GM19023 (cell line): ENCODE data around the gene PTPRG.
A peak's percentile ranks its signal among the peaks of the same experiment; 100 is the strongest.

Experiments used
- ATAC-seq: cut with Tn5 transposase; IDR thresholded peaks from one replicate; pipeline ENCODE4 v1.9.1; 2021; ENCODE audit warnings: mild to moderate bottlenecking, moderate library complexity; ENCODE audit not compliant: unreplicated experiment

Gene PTPRG

DNA sequence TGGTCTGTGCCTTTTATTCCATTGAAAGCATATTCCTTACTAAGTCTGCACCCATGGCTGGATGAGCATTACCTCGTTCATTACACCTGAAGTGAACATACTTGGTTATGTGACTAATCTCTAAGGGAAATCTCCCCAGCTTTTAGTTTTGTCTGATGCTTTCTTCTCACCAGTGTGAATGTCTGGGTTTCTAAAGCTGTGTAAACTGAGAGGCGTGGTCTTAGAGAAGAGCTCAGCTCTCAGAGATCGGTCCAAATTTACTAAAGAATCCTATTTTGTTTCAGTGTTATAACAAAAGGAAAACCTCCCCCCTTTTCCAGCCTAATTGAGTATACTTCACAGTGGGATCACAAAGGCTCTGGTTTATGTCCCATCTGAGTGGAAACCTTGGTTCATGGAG is 352.3 kb downstream of the PTPRG start:
- ATAC-seq = no peak

DNA sequence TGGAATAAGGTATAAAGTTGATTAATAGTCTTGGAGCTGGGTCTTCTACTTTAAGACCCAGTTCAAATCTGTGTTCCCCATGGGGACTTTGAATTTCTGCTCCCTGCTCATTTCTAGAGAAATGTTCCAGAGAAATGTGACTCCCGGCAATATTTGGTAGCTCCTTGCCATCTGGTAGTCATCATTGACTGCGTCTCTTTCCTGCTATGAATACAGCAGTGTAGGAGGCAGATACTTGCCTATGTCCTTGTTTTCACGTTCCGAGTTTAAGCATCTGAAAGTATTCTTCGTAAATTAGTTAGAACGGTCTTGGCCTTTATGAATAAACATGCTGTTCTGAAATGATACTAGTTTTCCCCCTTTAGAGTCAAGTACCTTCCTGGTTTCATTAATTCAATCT is 352.9 kb downstream of the PTPRG start:
- no peak for ATAC-seq

DNA sequence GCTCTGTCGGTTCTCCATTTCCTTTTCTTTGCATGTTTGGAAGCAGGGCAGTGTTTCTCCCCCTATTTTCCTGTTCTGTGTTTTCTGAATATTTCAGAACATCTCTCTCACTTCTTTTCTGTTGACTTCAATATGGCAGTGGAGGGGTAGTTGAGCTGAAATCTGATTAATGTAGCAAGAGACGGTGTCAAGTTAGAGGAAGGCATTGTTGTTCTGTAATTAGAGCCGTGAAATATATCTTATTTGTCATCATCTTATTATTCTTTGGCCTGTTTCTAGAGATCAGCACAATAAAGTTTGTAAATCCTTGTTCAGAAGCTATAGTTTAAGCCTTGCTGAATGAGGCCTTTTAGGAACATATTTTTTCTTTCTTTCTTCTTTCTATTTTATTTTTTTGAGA is 353.9 kb downstream of the PTPRG start:
- ATAC-seq = no peak

DNA sequence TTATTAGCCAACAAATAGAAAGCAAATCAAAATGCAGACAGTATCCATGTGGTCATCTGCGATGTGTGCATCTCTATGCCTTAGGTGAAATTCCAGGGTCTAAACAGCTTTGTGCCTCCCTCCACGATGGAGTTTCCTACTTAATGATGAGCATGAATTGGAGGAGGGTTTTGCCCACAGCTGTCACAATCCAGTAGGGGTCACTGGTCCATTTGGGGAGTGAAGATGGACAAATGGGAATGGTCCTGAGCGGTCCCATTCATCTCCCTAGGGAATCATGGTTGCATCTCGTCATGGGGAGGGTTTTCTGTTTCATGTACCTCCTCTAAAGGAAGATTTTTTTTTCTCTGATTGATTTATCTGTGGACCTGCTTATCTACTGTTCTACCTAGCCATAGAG is 358.0 kb downstream of the PTPRG start:
- ATAC-seq = no peak

DNA sequence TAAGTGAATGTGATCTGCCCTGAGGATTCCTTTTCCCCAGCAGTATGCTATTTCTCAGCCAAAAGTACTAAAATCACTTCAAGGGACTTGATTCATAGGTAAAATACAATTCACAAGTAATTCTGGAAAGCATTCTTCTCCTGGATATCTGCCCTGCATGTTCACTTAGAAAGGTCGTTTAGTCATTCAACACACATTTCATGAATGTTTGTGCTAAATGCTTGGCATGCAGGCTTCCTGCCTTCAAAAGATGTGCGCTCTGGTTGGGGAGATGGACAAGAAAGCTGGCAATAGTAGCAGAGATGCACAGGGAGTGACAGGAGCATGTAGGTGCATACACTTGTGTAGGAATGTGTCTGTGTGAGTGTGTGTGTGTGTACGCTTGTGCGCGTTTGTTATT is 360.7 kb downstream of the PTPRG start:
- ATAC-seq = no peak

DNA sequence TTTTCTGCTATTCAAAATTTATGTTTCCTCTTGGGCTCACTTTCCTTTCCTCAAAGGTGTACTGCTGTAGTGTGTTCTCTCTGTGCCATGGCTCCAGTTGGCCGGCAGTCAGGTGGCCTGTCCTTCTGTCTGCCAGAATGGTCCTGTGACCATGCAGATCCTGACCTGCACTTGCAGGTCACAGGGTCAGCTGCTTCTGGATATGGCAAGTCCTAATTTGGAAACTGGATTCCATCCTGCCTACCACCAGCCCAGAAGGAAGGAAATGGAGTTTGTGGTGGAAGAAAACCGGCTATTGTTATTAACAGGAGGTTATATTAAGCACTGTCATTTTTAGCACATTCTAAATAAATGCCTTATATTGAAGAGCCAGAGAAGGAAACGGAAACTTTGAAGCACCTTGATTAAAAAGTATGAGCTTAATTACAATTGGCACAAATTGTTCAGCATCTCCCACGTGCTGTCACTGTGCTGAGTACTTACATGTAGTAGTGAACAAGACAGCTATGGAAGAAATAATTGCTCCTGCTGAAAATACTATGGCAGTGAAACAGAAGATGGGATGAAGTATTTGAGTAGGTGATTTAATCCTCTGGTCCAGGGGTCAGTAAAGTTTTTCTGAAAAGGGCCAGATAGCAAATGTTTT is 362.8 kb downstream of the PTPRG start:
- ATAC-seq = no peak

DNA sequence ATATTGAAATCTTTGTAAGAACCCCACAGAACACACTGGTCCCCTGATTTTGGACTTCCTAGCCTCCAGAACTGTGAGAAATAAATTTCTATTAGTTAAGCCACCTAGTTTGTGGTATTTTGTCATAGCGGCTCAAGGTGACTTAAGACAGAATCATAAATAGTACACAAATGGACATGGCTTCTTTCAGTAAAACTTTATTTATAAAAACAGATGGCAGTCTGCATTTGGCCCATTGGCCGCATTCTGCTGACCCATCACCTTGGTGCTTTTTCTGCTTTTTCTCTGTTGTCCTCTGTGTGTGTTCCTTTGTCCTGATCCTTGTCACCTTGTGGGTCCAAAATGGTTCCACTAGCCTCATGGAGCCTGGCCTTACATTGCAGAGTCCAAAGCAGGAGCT is 363.6 kb downstream of the PTPRG start:
- ATAC-seq = no peak

DNA sequence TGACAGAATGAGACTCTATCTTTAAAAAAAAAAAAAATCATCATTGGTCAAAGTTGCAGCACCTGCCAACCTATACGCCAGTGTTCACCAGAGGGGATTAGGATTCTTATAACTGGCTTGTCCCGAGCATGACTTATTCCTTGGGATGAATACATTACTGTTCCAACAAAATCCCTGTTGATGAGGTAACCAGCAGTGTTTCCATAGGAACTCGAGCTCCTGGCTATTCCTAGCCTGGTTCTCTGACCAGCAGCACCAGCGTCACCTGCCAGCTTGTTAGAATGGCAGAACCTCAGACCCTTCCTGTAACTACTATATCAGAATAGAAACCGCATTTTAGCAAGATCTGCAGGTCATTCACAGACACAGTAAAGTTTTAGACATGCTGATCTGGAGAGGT is 364.4 kb downstream of the PTPRG start:
- no peak for ATAC-seq

DNA sequence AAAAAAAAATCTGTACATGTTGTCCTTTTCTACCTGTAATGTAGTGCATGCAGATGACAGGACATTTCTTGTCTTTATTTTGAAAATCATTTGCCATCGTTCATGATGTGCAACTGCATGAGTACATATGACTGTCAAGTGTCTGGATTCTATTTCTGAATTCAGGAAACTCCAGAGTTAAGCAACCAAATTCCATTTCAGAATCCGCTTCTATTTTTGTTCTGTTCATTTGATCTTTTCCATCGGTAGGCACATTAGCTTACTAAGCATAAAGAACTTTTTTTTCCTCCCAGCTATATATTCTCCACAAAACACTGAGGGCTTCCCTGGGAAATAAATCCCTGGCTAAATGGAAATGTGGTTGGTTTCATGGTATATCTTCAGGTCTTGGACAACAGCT is 365.6 kb downstream of the PTPRG start:
- ATAC-seq = no peak

DNA sequence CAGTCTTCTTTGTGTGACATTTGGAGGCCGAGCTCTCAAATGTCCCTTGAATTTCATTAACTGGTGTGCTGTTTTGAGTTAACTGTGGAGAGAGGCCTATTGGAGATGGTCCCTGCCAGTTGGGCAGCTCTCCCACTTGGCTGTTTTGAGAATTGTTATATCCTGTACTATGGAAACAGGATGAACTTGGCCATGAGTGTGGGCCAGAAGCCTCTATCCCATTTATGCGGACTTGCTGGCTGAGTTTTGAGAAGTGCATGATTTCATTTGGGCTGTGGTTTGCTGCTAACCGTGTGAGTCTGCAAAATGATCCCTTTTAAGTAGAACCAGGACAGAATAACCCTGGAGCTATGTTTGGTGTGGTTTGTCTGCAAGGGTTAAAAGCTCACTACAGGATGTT is 366.0 kb downstream of the PTPRG start:
- no peak for ATAC-seq

DNA sequence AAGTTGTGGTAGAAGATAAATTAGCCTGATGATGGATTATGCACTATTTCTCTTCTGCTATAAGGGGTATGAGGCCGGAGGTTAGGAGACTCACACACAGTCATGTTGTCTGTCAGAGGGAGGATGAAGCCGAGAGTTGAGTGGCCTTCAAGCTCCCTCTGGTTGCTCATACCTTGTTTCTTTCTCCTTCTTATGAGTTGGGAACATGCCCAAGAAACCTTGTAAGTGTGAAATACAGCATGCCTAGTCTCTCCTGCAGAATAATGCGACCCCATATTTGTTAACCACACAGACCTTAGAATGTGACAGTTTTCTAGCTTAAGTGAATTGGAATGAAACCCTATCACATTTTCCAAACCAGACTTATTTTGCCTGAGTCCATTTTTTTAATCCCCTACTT is 366.7 kb downstream of the PTPRG start:
- no peak for ATAC-seq

DNA sequence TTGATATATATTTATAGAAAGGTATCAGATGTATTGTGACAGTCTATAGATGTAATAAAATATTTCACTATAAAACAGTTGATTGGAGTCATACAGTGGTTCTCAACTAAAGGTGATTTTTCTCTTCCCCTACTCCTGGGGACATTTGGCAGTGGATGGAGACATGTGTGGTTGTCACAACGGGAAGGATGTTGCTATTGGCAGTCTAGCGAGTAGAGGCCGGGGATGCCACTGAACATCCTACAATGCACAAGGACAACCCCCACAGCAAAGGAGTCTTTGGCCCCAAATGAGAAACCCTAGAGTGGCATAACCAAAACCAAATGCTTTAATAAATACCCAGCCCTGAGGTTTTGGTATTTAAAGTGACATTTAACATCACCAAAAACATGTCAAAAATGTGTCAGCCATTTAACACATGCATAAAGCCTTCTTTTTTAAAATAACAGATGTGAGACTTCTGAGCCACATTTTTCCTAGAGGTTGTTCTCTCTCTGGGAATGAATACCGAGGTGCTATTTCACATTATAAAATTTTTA is 367.5 kb downstream of the PTPRG start:
- no peak for ATAC-seq

DNA sequence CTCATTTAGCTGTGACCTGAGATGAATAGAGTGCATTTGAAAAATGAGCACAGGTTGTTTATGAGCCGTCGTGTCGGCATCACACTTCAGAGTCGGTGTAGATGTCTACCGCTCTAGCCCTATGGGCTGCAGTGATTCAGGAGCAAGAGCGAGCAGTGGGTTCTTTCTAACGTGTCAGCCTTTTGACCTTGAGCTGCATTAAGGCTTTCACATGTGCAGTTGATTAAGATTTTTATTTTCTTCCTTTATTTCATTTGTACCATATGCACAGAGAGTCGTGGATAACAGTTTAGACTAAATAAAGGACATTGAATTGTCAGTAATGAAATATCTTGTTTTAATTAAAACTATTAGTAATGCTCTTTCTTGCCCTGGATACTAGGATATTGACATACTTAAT is 368.2 kb downstream of the PTPRG start:
- ATAC-seq = no peak

DNA sequence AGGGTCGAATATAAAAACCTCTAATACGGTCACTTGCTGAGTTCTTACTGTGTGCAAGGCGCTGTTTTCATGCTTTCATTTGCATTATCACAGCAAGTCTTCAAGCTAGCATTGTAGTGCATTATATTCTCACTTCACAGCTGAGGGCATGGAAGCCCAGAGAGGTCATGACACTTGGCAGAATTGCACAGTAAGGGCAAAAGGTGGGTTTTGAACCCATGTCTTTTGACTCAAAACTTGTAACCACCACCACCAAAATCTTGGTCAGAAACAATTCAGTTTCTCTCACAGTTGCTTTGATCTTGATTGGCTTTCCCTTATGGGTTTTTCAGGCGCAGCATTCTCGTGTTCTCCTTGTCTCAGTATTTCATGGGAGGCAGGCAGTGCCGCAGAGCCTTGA is 371.1 kb downstream of the PTPRG start:
- no peak for ATAC-seq

DNA sequence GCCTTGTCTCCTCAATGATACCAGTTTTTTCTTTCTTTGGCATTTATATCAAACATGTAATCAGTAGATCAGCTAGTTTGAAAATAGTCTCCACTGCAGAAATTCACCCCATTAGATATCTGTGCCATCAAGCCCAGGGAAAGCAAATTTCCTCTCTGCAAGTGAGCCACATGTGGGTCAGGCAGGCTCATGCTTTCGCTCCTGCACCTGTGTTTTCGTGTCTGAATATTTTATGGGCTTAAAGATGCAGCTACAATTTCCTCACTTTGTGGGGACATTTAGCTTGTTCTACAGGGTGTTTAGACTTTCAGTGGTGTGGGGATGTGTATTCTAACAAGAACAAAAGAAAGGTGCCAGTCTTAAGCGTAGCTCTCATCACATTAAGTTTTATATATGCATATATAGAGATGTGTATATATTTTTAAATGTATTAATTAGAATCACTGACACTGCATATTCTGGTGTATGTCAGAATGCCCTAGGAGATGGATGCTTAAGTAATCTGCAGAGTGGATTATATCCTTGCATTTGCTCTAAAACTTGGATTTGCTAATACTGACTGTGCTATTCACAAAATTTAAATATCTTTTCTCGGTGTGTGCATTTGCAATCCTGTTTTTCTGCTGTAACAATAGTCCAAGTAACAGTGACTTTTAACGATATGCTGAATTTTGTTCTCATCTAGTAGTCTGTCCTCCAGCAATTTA is 372.6 kb downstream of the PTPRG start:
- no peak for ATAC-seq

DNA sequence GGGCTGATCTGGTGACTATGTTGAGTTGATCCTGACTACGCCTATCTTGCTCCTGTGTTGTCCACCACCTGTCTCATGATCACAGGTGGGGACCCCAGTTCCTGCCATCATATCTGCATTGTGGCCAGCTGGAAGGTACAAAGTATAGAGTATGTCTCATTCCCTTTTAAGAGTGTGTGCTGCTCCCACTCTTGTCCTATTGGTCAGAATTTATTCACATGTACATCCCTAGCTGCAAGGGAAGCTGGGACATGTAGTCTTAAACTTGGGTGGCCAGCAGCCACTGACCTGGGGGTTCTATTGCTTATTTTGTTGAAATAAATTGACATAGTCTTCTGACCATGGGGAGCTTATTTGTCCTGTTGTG is 373.1 kb downstream of the PTPRG start:
- no peak for ATAC-seq

DNA sequence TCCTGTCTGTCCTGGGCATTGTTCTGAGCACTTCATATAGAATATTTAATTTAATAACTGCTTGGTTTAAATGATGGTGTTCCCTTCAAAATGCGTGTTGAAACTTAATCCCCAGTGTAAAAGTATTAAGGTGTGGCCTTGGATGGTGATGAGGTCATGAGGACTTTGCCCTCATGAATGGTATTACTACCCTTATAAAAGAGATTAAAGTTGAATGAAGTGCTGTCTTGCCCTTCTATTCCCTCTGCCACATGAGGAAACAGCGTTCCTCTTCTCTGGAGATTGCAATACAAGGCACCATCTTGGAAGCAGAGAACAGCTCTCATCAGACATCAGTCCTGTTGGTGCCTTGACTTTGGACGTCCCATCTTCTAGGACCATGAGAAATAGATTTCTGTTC is 374.4 kb downstream of the PTPRG start:
- ATAC-seq = no peak

DNA sequence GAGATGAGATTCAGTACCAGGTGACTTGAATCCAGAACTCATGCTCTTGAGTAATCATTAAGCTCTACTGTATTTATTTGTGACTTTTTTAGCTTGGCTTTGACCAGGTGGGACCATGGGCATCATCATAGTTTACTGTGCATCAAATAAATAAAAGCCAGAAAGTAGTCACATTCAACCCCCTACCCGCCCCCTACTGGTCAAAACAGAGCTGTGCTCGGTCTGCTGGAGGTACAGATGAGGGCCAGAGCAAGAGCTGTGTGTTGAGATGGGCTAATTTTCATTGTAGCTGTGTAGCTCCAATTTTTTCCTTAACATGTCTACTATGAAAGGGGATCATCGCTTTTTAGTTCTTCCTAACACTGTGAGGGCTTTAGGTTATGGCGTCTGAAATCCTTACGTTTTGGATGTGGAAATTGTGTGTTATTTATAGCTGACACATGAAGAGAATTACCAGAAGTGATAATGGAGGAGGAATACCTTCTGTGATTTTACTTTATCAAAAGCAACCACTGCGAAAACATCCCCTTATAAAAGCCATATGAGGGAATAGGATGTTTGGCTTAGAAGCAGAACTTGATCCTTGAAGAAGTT is 375.1 kb downstream of the PTPRG start:
- ATAC-seq = peak; percentile 57

DNA sequence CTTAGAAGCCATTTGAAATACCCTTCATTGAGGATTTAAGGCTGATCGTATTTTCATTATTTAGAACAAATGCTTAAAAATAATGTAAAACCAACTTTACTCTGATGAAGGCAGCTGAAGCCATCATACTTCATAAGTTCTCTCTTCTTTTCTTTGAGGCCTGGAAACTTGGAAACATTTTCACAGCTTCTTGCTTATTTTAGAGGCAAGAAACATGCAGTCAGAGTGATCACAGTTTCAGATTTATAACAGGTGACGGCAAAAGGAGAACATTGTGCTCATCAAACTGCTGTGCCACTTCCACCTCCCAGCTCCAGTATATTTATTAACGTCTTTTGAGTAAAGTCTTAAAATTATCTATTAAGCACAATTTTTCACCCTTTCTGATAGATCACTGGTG is 376.1 kb downstream of the PTPRG start:
- no peak for ATAC-seq

DNA sequence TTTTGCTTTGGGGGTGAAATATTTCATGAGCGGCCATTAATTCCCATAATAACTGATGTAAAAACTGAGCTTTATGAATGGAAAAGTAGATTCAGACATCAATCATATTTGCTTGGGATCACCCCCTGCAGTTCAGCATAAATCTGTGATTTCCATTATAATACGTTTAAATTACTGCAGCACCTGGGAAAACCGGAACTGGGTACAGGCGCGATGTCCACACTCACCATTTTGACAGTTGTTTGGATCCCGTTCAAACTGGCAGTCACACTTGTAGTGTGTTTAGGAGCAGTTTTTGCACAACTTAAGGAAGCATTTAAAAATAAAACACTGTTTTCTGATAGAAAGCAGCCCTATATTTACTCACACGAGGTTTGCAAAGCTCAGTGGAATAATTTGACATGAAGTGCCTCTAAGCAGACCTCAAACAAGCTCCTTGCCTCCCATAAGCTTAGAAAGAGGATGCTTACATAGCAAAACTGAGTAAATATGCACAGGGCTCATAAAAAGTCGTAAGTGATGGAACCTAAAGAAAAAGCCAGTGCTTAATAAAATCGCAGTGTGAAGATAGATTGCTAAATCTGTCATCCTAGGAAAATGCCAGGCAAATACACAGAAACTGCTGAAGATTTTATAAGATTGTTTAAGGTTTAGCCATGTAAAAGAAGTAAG is 377.6 kb downstream of the PTPRG start:
- no peak for ATAC-seq

DNA sequence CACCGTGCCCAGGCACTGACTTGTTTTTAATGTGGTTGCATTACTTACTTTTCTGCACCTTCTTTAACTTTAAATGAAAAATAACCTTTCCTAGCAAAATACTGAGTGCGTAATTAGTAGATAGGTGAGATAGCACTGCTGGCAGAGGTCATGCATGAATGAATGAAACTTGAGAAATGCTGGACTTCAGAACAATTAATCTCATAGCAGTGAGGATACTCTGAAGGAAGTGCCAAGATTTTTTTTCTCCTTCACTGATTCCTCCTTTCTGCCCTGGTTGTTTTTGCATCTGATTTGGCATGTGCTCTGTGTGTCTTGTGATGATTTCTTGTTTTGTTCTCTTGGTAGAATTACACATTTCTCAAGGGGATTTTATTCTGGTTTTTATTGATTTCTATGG is 378.9 kb downstream of the PTPRG start:
- no peak for ATAC-seq

DNA sequence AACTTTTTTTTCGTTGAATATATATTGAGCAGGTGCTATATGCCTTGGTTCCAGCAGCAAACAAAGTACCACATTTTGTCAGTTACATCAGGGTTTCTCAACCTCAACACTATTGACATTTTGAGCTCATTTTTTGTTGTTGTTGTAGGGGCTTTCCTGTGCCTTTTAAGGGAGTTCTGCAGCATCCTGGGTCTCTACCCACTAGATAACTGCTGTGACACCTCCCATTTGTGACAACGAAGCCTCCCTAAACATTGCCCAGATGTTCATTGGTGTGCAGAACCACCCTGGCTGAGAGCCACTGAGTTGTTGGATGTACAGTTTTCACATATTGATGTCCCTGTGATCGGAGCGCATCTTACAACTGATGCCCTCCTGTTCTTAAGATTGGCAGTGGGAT is 382.6 kb downstream of the PTPRG start:
- no peak for ATAC-seq
